Lower lobe of right lung (tissue), 2 donors: ENCODE results near the gene MYBPC2. TPM values are rescaled to one million over a fixed set of nuclear protein-coding genes. Genes with fewer than 3 reads are reported as not detected.

Source experiments
- ATAC-seq, 2 donors: fragments of 200-7000 bp; cut with Tn5 transposase; one replicate each; pipeline ENCODE4 v1.9.1; 2020 to 2022; ENCODE audit warnings: mild to moderate bottlenecking in 2 of 2, moderate library complexity in 2 of 2
- DNase-seq: peaks from one replicate; pipeline ENCODE4 v3.0.0-alpha.2; 2020
- H3K27ac ChIP-seq: fragments of 200-600 bp; one replicate; pipeline ENCODE4 v1.8.0; 2022
- H3K27me3 ChIP-seq: fragments of 200-600 bp; one replicate; pipeline ENCODE4 v1.8.0; 2022; ENCODE audit warnings: low read depth
- H3K36me3 ChIP-seq: fragments of 200-600 bp; one replicate; pipeline ENCODE4 v1.8.0; 2022; ENCODE audit warnings: mild to moderate bottlenecking
- H3K4me1 ChIP-seq: fragments of 200-600 bp; one replicate; pipeline ENCODE4 v1.8.0; 2022
- H3K4me3 ChIP-seq: fragments of 200-600 bp; one replicate; pipeline ENCODE4 v1.8.0; 2022; ENCODE audit warnings: mild to moderate bottlenecking
- H3K9me3 ChIP-seq: fragments of 200-600 bp; one replicate; pipeline ENCODE4 v1.8.0; 2022
- CTCF ChIP-seq: fragments of 200-600 bp; IDR thresholded peaks from one replicate; pipeline ENCODE4 v1.8.0; 2022; ENCODE audit warnings: antibody characterized with exemption, mild to moderate bottlenecking
- intact Hi-C: fragments of 100-400 bp; cut with DNase I; formaldehyde crosslinking; loops from one replicate; pipeline ENCODE4 v1.11.0; 2022
- total RNA-seq: library from RNA; stranded (reverse); fragmentation: NEBNext Ultra II Directional; extraction: Animal tissue kit (Norgen Biotek cat#: 25700); gene quantifications from one replicate; pipeline ENCODE4 v1.2.1, GENCODE V29; 2021
- donor health status: DM: no; HTN: yes; CAD: no; lungs with severe emphysema.

Gene MYBPC2
- total RNA-seq, 1 donor from 2014 or later: not detected

GRCh38 chr19:50476907-50477238, 44.2 kb downstream of the MYBPC2 start:
- intact Hi-C loops: no loop called here
- ATAC-seq: no peak
- H3K36me3 ChIP-seq: peaks cover 32% of the 10 kb centered on the region
- peak overlapping the region; percentile 87 for H3K27ac ChIP-seq
- H3K4me1 ChIP-seq: peaks cover 15% of the 10 kb centered on the region
- no peaks in the 10 kb centered on the region for H3K27me3 ChIP-seq
- H3K9me3 ChIP-seq: no peaks in the 10 kb centered on the region
- DNase-seq: no peak
- no peak for TF ChIP-seq CTCF
- peak overlapping the region; percentile 90 for H3K4me3 ChIP-seq

- H3K27me3 ChIP-seq: no peaks in the 10 kb centered on the region
- intact Hi-C loops: no loop called here
- H3K4me3 ChIP-seq: peak overlapping the region; percentile 90
- peaks cover 15% of the 10 kb centered on the region for H3K4me1 ChIP-seq
- ATAC-seq (no peak), DNase-seq (no peak)
- TF ChIP-seq CTCF: no peak
- H3K36me3 ChIP-seq: peaks cover 41% of the 10 kb centered on the region
- no peak overlapping the region for H3K27ac ChIP-seq
- no peaks in the 10 kb centered on the region for H3K9me3 ChIP-seq
Observed at GRCh38 chr19:50477751-50478515, 45.2 kb downstream of the MYBPC2 start.

GRCh38 chr19:50478901-50479715, 46.4 kb downstream of the MYBPC2 start:
- ATAC-seq (no peak), DNase-seq (no peak)
- H3K27me3 ChIP-seq: no peaks in the 10 kb centered on the region
- H3K4me1 ChIP-seq: peaks cover 15% of the 10 kb centered on the region
- peak; percentile 28 for TF ChIP-seq CTCF
- no peaks in the 10 kb centered on the region for H3K9me3 ChIP-seq
- no peak overlapping the region for H3K27ac ChIP-seq
- no peak overlapping the region for H3K4me3 ChIP-seq
- peaks cover 53% of the 10 kb centered on the region for H3K36me3 ChIP-seq
- intact Hi-C loops: no loop called here

- Histone ChIP-seq H3K4me3 (no peak overlapping the region), H3K36me3 (peaks cover 57% of the 10 kb centered on the region), H3K27me3 (no peaks in the 10 kb centered on the region), H3K9me3 (no peaks in the 10 kb centered on the region), H3K27ac (no peak overlapping the region), H3K4me1 (peaks cover 15% of the 10 kb centered on the region)
- no peak for TF ChIP-seq CTCF
- ATAC-seq (no peak), DNase-seq (no peak)
- intact Hi-C loops: no loop called here
Observed at GRCh38 chr19:50479761-50480251, 47.1 kb downstream of the MYBPC2 start.

GRCh38 chr19:50480281-50481111, 47.8 kb downstream of the MYBPC2 start:
- Histone ChIP-seq H3K36me3 (peaks cover 63% of the 10 kb centered on the region), H3K4me1 (peaks cover 15% of the 10 kb centered on the region), H3K27me3 (no peaks in the 10 kb centered on the region), H3K4me3 (no peak overlapping the region), H3K9me3 (no peaks in the 10 kb centered on the region), H3K27ac (no peak overlapping the region)
- ATAC-seq: no peak
- DNase-seq: no peak
- intact Hi-C loops: no loop called here
- TF ChIP-seq CTCF: no peak
